Skeletal muscle cell (primary cell): Measurements from ENCODE around the gene ANKRD36B.
"Not testable (repeated sequence)": the region's sequence is repeated elsewhere in the genome, so short reads cannot be mapped to it uniquely, and the experiment has no call there.

ENCODE experiments used
- DNase-seq: peaks from one replicate; pipeline ENCODE4 v3.0.0-alpha.2; 2010; ENCODE audit warnings: low read depth
- H3K4me3 ChIP-seq: 2 replicates; pipeline ENCODE4 v1.5.1; 2011; ENCODE audit warnings: low read depth, mild to moderate bottlenecking, control low read depth, low read length, moderate library complexity

Gene ANKRD36B

GRCh38 chr2:97552406-97552805 is 37.3 kb downstream of the ANKRD36B start:
- not testable (repeated sequence) for DNase-seq

DNA sequence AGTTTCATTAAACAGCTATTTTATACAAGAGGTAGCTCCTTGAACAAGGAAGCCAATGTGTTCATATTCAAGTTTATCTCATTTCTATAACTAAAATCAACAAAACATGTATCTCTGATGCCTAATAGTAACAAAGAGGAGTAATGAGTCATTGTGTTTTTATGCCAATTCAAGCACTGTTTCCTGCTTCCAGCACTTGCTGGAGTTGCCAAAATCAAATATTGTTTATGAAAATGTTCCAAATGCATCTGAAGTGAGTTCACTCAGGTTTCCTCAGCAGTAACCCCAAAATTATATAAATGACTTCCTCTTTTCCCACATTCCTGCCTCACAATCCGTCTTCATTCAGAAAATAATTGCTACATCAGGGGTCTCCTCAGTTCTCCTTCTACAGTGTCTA is 39.2 kb downstream of the ANKRD36B start:
- not testable (repeated sequence) for H3K4me3 ChIP-seq, DNase-seq

More at GRCh38 chr2:97552406-97552805, 37.3 kb downstream of the ANKRD36B start:
- not testable (repeated sequence) for H3K4me3 ChIP-seq

- H3K4me3 ChIP-seq, DNase-seq: not testable (repeated sequence)
Measured at GRCh38 chr2:97549058-97549457, 40.6 kb downstream of the ANKRD36B start.

DNA sequence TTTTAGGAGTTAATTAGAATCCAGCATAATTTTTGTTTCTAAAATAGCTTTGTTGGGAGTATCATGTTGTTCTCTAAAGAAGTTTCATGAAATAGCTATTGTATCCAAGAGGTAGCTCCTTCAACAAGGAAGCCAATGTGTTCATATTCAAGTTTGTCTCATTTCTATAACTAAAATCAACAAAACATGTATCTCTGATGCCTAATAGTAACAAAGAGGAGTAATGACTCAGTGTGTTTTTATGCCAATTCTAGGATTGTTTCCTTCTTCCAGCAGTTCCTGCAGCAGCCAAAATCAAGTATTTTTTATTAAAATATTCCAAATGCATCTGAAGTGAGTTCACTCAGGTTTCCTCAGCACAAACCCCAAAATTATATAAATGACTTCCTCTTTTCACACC is 41.1 kb downstream of the ANKRD36B start:
- H3K4me3 ChIP-seq, DNase-seq: not testable (repeated sequence)

DNA sequence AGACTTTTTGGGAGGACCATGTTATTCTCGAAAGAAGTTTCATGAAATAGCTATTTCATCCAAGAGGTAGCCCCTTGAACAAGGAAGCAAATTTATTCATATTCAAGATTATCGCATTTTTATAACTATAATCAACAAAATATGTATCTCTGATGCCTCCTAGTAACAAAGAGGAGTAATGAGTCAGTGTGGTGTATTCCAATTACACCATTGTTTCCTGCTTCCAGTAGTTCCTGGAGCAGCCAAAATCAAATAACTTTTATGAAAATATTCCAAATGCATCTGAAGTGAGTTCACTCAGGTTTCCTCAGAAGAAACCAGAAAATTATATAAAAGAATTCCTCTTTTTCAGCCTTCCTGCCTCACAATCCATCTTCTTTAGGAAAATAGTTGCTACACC is 43.0 kb downstream of the ANKRD36B start:
- no peak overlapping the region for H3K4me3 ChIP-seq
- no peak for DNase-seq

DNA sequence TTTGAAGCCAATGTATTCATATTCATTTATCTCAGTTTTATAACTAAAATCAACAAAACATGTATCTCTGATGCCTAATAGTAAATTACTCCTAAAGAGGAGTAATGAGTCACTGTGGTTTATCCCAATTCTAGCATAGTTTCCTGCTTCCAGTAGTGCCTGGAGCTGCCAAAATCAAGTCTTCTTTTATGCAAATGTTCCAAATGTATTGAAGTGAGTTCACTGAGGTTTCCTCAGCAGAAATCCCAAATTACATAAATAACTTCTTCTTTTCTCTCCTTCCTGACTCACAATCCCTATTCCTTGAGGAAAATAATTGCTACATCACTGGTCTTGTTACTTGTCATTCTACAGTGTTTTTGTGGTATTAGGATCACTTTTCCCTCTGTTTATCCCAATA is 44.8 kb downstream of the ANKRD36B start:
- not testable (repeated sequence) for H3K4me3 ChIP-seq, DNase-seq

DNA sequence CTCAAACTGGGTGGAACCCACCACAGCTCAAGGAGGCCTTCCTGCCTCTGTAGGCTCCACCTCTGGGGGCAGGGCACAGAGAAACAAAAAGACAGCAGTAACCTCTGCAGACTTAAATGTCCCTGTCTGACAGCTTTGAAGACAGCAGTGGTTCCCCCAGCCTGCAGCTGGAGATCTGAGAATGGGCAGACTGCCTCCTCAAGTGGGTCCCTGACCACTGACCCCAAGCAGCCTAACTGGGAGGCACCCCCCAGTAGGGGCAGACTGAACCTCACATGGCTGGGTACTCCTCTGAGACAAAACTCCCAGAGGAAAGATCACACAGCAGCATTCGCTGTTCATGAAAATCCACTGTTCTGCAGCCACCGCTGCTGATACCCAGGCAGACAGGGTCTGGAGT is 63.8 kb downstream of the ANKRD36B start:
- not testable (repeated sequence) for DNase-seq, H3K4me3 ChIP-seq

- DNase-seq, H3K4me3 ChIP-seq: not testable (repeated sequence)
Measured at GRCh38 chr2:97523816-97524215, 65.9 kb downstream of the ANKRD36B start.

GRCh38 chr2:97522916-97523555 is 66.6 kb downstream of the ANKRD36B start:
- not testable (repeated sequence) for H3K4me3 ChIP-seq, DNase-seq

- DNase-seq, H3K4me3 ChIP-seq: not testable (repeated sequence)
Measured at GRCh38 chr2:97495651-97496050, 94.0 kb downstream of the ANKRD36B start.

GRCh38 chr2:97490141-97490540 is 99.5 kb downstream of the ANKRD36B start:
- DNase-seq, H3K4me3 ChIP-seq: not testable (repeated sequence)
